Thyroid gland (tissue), 4 donors: ENCODE results near the gene ABCC5. TPM values are rescaled to one million over a fixed set of nuclear protein-coding genes. Genes with fewer than 3 reads are reported as not detected.

Experiments used
- DNase-seq, 2 donors: peaks; one replicate each; pipeline ENCODE4 v3.0.0-alpha.2; 2019
- H3K27ac ChIP-seq, 3 donors: fragments of 200-600 bp; sonication (generic); 1 replicate in 2 of 3; 2 replicates in 1 of 3; pipeline ENCODE4 v1.5.1; 2016 to 2019; ENCODE audit warnings: mild to moderate bottlenecking in 1 of 3, moderate library complexity in 1 of 3
- H3K27me3 ChIP-seq: fragments of 200-600 bp; sonication (generic); one replicate; pipeline ENCODE4 v1.5.1; 2019
- H3K36me3 ChIP-seq, 2 donors: fragments of 200-600 bp; sonication (generic); one replicate each; pipeline ENCODE4 v1.5.1; 2016 to 2019
- H3K4me1 ChIP-seq, 2 donors: fragments of 200-600 bp; sonication (generic); one replicate each; pipeline ENCODE4 v1.5.1; 2017 to 2019
- H3K4me3 ChIP-seq, 3 donors: fragments of 200-600 bp; sonication (generic); replicated peaks in 1 of 3; 1 replicate in 2 of 3; 2 replicates in 1 of 3; pipeline ENCODE4 v1.5.1; 2016; ENCODE audit warnings: mild to moderate bottlenecking in 1 of 3
- H3K9me3 ChIP-seq: fragments of 200-600 bp; sonication (generic); one replicate; pipeline ENCODE4 v1.5.1; 2017
- CTCF ChIP-seq, 6 experiments: fragments of 200-600 bp in 3 of 6; fragments of 450-650 bp in 3 of 6; sonication (generic) in 3 of 6; IDR thresholded peaks; one replicate each; pipeline ENCODE4 v1.5.1; 2016 to 2019; ENCODE audit warnings: antibody characterized with exemption in 6 of 6, mild to moderate bottlenecking in 2 of 6, inconsistent platforms in 1 of 6, moderate library complexity in 1 of 6
- POLR2A ChIP-seq, 2 donors: fragments of 450-650 bp; IDR thresholded peaks; one replicate each; pipeline ENCODE4 v1.6.1; 2017; ENCODE audit warnings: antibody characterized with exemption in 2 of 2, mild to moderate bottlenecking in 2 of 2, moderate library complexity in 1 of 2
- WGBS, 2 donors: methylation state at CpG; one replicate each; pipeline ENCODE4 v1.1.5; 2017; 5-methylcytosine and 5-hydroxymethylcytosine counted together
- intact Hi-C: fragments of 100-400 bp; cut with DNase I; formaldehyde crosslinking; loops from one replicate; pipeline ENCODE4 v1.15.1; 2023
- total RNA-seq, 4 donors: library from RNA; depleted of rRNA; stranded (reverse); fragments of >200 nt; gene quantifications; one replicate each; pipeline ENCODE4 v1.2.3, GENCODE V29; 2016

Gene ABCC5
- total RNA-seq, 4 donors from 2014 or later = 12.2 to 24.3 (median 18.2) TPM

GRCh38 chr3:183912895-183913579, 104.6 kb downstream of the ABCC5 start:
- Histone ChIP-seq H3K4me3 (no peak overlapping the region), H3K27me3 (no peaks in the 10 kb centered on the region), H3K27ac (no peak overlapping the region), H3K4me1 (no peaks in the 10 kb centered on the region), H3K36me3 (no peaks in the 10 kb centered on the region), H3K9me3 (no peaks in the 10 kb centered on the region)
- intact Hi-C loops = no loop called here
- no peak for TF ChIP-seq POLR2A (IDR thresholded peaks at IDR 0.05)
- no peak for TF ChIP-seq CTCF (IDR thresholded peaks at IDR 0.05)
- no peak for DNase-seq
- WGBS, 2 donors = 89 to 91% methylated on average over 10 of the region's 10 CpGs

- Histone ChIP-seq H3K36me3 (no peaks in the 10 kb centered on the region), H3K9me3 (no peaks in the 10 kb centered on the region), H3K27ac (no peak overlapping the region), H3K4me3 (no peak overlapping the region), H3K27me3 (no peaks in the 10 kb centered on the region), H3K4me1 (no peaks in the 10 kb centered on the region)
- WGBS, 2 donors = 93 to 95% methylated on average over 8 of the region's 8 CpGs
- TF ChIP-seq CTCF (IDR thresholded peaks at IDR 0.05) (no peak), POLR2A (IDR thresholded peaks at IDR 0.05) (no peak)
- DNase-seq = no peak
- intact Hi-C loops = no loop called here
Measured at GRCh38 chr3:183911763-183912506, 105.7 kb downstream of the ABCC5 start.

GRCh38 chr3:183911087-183911486, 106.6 kb downstream of the ABCC5 start:
- intact Hi-C loops = no loop called here
- WGBS, 2 donors = 66 to 67% methylated on average over 5 to 6 of the region's 6 CpGs
- TF ChIP-seq POLR2A (IDR thresholded peaks at IDR 0.05) = no peak
- no peak for TF ChIP-seq CTCF (IDR thresholded peaks at IDR 0.05)

GRCh38 chr3:183909030-183909600, 108.6 kb downstream of the ABCC5 start:
- DNase-seq = no peak
- intact Hi-C loops = no loop called here
- Histone ChIP-seq H3K4me3 (no peak overlapping the region), H3K9me3 (no peaks in the 10 kb centered on the region), H3K4me1 (no peaks in the 10 kb centered on the region), H3K27ac (no peak overlapping the region), H3K36me3 (no peaks in the 10 kb centered on the region), H3K27me3 (no peaks in the 10 kb centered on the region)
- TF ChIP-seq POLR2A (IDR thresholded peaks at IDR 0.05) = no peak
- WGBS, 2 donors = 74 to 79% methylated on average over 4 to 12 of the region's 14 CpGs

More at GRCh38 chr3:183911087-183911486, 106.6 kb downstream of the ABCC5 start:
- no peaks in the 10 kb centered on the region for H3K27me3 ChIP-seq
- H3K4me1 ChIP-seq = no peaks in the 10 kb centered on the region
- H3K27ac ChIP-seq = no peak overlapping the region
- H3K4me3 ChIP-seq = no peak overlapping the region
- no peaks in the 10 kb centered on the region for H3K9me3 ChIP-seq
- no peaks in the 10 kb centered on the region for H3K36me3 ChIP-seq
- DNase-seq = no peak

GRCh38 chr3:183907911-183908331, 109.8 kb downstream of the ABCC5 start:
- TF ChIP-seq POLR2A (IDR thresholded peaks at IDR 0.05) = no peak
- no peak for TF ChIP-seq CTCF (IDR thresholded peaks at IDR 0.05)
- H3K36me3 ChIP-seq = no peaks in the 10 kb centered on the region
- intact Hi-C loops = no loop called here
- WGBS, 2 donors = 66 to 84% methylated on average over 12 to 16 of the region's 16 CpGs
- H3K9me3 ChIP-seq = no peaks in the 10 kb centered on the region
- no peaks in the 10 kb centered on the region for H3K4me1 ChIP-seq
- no peak overlapping the region for H3K4me3 ChIP-seq
- H3K27me3 ChIP-seq = no peaks in the 10 kb centered on the region
- no peak for DNase-seq
- H3K27ac ChIP-seq = no peak overlapping the region
